NT2/D1 (cell line): ENCODE results near the gene IMPDH1.

ENCODE experiments used
- YY1 ChIP-seq: IDR thresholded peaks from 2 replicates; pipeline ENCODE4 v1.6.1; 2011; ENCODE audit not compliant: insufficient read length, insufficient read depth
- ZNF274 ChIP-seq: IDR thresholded peaks from 2 replicates; pipeline ENCODE4 v1.6.1; 2011; ENCODE audit warnings: mild to moderate bottlenecking, low read depth, low read length

GRCh38 chr7:128389618-128390329 lies 20.0 kb downstream of the IMPDH1 start:
- TF ChIP-seq YY1 (no peak), ZNF274 (no peak)
